Measurements from ENCODE around the gene DEGS1.

Gene DEGS1

DNA sequence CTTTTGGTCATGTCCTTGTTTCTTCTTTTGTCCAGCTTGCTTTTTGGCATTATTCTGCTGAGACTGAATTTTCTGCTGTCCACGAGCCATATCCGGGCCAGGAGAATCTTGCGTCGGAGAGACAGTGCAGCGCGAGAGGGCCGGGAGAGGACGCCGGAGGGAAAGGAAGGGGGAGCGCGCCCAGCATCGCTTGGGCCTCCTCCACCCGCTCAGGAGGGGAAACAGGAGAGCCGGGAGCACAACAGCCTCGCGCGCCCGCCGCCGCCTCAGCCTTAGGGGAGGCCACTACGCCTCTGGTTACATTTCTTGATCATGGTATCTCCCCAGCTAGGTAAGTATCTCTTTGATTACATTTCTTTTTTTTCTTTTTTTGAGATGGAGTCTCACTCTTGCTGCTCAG is 7.4 kb upstream of the DEGS1 start:
- TF ChIP-seq, protein P1, sequence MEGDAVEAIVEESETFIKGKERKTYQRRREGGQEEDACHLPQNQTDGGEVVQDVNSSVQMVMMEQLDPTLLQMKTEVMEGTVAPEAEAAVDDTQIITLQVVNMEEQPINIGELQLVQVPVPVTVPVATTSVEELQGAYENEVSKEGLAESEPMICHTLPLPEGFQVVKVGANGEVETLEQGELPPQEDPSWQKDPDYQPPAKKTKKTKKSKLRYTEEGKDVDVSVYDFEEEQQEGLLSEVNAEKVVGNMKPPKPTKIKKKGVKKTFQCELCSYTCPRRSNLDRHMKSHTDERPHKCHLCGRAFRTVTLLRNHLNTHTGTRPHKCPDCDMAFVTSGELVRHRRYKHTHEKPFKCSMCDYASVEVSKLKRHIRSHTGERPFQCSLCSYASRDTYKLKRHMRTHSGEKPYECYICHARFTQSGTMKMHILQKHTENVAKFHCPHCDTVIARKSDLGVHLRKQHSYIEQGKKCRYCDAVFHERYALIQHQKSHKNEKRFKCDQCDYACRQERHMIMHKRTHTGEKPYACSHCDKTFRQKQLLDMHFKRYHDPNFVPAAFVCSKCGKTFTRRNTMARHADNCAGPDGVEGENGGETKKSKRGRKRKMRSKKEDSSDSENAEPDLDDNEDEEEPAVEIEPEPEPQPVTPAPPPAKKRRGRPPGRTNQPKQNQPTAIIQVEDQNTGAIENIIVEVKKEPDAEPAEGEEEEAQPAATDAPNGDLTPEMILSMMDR (IDR thresholded peaks at IDR 0.05; ENCODE audit: extremely low read depth, insufficient read depth, missing control alignments), result no peak
- DNase-seq (ENCODE audit: low spot score), result no peak
- in situ Hi-C loops (cut with MboI; ENCODE audit: low pct_unique_long_range_greater_than_20kb, low sequenced_read_pairs, unreplicated experiment), result no loop called here

DNA sequence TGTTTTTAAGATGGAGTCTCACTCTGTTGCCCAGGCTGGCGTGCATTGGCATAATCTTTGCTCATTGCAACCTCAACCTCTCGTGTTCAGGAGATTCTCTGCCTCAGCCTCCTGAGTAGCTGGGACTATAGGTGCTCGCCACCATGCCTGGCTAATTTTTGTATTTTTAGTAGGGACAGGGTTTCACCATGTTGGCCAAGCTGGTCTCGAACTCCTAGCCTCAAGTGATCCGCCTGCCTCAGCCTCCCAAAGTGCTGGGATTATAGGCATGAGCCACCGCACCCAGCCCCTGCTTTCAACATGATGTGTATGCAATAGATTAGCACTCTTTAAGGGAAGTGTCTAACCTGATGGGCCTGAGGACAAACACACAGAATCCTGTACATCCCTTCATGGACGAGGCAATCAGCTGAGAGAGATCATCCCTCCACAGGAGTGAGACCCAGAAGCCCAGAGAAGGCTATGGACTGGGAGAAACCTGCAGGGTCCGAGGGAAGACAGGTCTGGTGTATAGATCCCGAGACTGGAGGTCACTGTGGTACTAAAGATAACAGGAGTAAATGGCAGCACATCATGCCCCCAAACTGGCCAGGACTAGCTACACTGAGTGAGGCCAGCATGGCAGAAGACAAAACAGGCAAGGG is 5.6 kb upstream of the DEGS1 start:
- in situ Hi-C loops (cut with MboI; ENCODE audit: low pct_unique_long_range_greater_than_20kb, low sequenced_read_pairs, unreplicated experiment), result no loop called here
- TF ChIP-seq, protein P1 (IDR thresholded peaks at IDR 0.05; ENCODE audit: extremely low read depth, insufficient read depth, missing control alignments), result no peak
- DNase-seq (ENCODE audit: low spot score), result no peak

DNA sequence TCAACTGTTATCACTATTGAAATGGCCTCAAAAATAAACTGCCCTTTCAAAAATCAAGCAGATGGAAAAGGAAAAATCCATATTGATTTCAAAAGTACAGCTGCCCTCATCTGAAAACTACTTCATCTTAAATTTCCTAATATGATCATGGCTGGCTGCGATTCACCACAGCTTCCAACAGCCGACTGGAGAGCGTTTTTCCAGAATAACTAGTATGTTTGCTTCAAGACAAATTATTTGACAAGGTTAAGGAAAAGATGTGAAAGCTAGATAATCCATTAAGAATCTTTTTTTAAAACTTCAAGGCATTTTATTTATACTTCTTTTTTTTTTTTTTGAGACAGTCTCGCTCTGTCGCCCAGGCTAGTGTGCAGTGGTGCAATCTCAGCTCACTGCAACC is 4.1 kb upstream of the DEGS1 start:
- TF ChIP-seq, protein P1 (IDR thresholded peaks at IDR 0.05; ENCODE audit: extremely low read depth, insufficient read depth, missing control alignments), result no peak
- no peak for DNase-seq (ENCODE audit: low spot score)
- in situ Hi-C loops (cut with MboI; ENCODE audit: low pct_unique_long_range_greater_than_20kb, low sequenced_read_pairs, unreplicated experiment), result no loop called here

DNA sequence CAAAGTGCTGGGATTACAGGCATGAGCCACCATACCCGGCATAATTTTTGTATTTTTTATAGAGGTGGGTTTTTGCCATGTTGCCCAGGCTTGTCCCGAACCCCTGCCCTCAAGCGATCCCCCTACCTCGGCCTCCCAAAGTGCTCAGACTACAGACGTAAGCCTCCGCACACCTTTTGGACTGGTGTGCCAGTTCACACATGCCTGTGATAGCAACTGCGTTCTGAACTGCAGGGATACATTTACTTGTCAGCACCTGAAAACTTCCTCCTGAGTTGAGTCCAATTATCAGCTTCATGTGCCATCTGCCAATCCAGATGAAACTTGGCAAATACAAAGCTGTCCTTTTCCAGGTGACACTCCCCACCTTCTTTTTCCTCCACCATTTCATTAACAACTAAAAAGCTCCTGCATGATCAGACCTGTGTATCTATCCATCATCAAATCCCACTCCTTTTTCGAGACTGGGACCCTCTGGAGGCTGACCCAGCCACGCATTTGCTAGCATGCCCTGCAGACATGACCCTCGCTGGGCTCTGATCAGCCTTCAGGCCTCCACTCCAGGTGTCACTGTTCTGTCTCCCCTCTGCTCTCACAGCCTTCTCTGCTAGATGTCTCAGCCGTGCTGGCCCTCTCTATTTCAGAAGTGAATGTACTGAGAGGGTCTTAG is 2.1 kb upstream of the DEGS1 start:
- in situ Hi-C loops (cut with MboI; ENCODE audit: low pct_unique_long_range_greater_than_20kb, low sequenced_read_pairs, unreplicated experiment), result no loop called here
- TF ChIP-seq, protein P1 (IDR thresholded peaks at IDR 0.05; ENCODE audit: extremely low read depth, insufficient read depth, missing control alignments), result no peak
- DNase-seq (ENCODE audit: low spot score), result no peak

DNA sequence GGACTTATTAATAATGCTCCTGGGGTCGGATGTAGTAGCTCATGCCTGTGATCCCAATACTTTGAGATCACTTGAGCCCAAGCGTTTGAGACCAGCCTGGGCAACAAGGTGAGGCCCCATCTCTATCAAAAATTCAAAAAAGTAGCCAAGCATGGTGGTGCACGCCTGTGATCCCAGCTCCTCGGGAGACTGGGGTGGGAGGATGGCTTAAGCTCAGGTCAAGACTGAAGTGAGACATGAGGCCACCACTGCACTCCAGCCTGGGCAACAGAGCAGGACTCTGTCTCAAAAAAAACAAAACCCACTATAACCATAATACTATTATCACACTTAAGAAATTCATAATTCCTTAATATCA is 1.6 kb upstream of the DEGS1 start:
- no peak for DNase-seq (ENCODE audit: low spot score)
- TF ChIP-seq, protein P1 (IDR thresholded peaks at IDR 0.05; ENCODE audit: extremely low read depth, insufficient read depth, missing control alignments), result no peak
- in situ Hi-C loops (cut with MboI; ENCODE audit: low pct_unique_long_range_greater_than_20kb, low sequenced_read_pairs, unreplicated experiment), result no loop called here

DNA sequence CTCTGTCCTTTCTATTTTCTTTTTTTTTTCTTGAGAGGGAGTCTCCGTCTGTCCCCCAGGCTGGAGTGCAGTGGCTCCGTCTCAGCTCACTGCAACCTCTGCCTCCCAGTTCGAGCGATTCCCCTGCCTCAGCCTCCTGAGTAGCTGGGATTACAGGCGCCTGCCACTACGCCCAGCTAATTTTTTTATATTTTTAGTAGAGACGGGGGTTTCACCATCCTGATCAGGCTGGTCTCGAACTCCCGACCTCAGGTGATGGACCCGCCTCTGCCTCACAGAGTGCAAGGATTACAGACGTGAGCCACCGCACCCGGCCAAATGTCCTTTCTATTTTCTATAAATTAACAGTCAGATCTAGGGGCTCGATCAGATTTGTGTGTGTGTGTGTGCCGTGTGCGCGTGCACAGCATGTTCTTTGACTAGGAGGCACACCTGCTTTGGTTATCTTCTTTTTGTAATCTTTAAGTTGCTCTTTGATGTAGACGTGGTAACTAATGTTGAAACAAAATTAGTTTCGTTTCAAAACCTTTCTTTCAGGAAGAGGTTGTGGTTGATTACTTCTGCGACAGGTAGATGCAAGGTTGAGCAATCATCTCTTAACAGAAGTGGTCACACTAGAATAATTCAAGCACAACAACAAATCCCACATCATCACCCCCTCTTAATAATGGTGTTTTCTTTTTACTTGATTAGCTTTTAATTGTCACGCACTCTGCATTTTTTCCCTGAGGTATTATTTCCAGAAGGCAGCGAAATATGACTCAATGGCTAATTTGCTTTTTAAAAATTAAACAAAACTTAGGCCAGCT is 779 bp upstream of the DEGS1 start:
- in situ Hi-C loops (cut with MboI; ENCODE audit: low pct_unique_long_range_greater_than_20kb, low sequenced_read_pairs, unreplicated experiment), result no loop called here
- TF ChIP-seq, protein P1 (IDR thresholded peaks at IDR 0.05; ENCODE audit: extremely low read depth, insufficient read depth, missing control alignments), result no peak
- peak; percentile 87 for DNase-seq (ENCODE audit: low spot score)
